Neural cell (in vitro differentiated cells): ENCODE measurements around the gene GMPR.

ENCODE experiments used
- EP300 ChIP-seq: fragments of 450-650 bp; conservative IDR thresholded peaks from 2 replicates; pipeline ENCODE4 v1.6.1; 2014; ENCODE audit warnings: antibody characterized with exemption, mild to moderate bottlenecking, moderate library complexity; ENCODE audit not compliant: poor library complexity, severe bottlenecking
- EZH2 ChIP-seq: fragments of 200-600, 300-800 bp; shearing (Covaris generic), sonication (generic); IDR thresholded peaks from 2 replicates; pipeline ENCODE4 v1.6.1; 2014; ENCODE audit warnings: antibody characterized with exemption, low read length, borderline replicate concordance, mild to moderate bottlenecking; ENCODE audit not compliant: insufficient read depth, poor library complexity, severe bottlenecking
- POLR2AphosphoS5 ChIP-seq: IDR thresholded peaks from 2 replicates; pipeline ENCODE4 v1.6.1; 2012
- REST ChIP-seq: IDR thresholded peaks from 2 replicates; pipeline ENCODE4 v1.6.1; 2012; ENCODE audit warnings: borderline replicate concordance
- TF ChIP-seq, protein P1 (sequence below): fragments of 450-650 bp; IDR thresholded peaks from 2 replicates; pipeline ENCODE4 v1.5.1; 2014; ENCODE audit warnings: antibody characterized with exemption, mild to moderate bottlenecking, moderate library complexity; ENCODE audit not compliant: poor library complexity, severe bottlenecking

DNA sequence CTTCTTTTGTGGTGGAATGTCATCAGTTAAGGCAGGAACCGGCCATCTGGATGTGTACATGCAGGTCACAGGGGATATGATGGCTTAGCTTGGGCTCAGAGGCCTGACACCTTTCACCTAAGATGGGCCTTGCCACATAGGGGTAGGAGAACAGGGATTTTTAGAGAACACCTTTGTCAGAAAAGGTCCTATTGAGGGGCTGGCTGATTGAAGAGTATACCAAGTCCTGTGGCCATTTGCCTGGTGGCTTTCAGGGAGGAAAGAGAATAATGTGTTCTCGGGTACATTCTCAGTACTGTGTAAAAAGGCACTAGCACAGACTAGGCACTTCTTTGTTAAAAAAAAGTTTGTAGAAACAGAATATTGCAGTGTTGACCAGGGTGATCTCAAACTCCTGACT, 26.4 kb downstream of the GMPR start:
- TF ChIP-seq, protein P1, sequence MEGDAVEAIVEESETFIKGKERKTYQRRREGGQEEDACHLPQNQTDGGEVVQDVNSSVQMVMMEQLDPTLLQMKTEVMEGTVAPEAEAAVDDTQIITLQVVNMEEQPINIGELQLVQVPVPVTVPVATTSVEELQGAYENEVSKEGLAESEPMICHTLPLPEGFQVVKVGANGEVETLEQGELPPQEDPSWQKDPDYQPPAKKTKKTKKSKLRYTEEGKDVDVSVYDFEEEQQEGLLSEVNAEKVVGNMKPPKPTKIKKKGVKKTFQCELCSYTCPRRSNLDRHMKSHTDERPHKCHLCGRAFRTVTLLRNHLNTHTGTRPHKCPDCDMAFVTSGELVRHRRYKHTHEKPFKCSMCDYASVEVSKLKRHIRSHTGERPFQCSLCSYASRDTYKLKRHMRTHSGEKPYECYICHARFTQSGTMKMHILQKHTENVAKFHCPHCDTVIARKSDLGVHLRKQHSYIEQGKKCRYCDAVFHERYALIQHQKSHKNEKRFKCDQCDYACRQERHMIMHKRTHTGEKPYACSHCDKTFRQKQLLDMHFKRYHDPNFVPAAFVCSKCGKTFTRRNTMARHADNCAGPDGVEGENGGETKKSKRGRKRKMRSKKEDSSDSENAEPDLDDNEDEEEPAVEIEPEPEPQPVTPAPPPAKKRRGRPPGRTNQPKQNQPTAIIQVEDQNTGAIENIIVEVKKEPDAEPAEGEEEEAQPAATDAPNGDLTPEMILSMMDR: no peak
- TF ChIP-seq POLR2AphosphoS5: no peak
- TF ChIP-seq EP300: no peak
- TF ChIP-seq REST: no peak
- TF ChIP-seq EZH2: no peak
